Measurements from ENCODE around the gene MARK2.

DNA sequence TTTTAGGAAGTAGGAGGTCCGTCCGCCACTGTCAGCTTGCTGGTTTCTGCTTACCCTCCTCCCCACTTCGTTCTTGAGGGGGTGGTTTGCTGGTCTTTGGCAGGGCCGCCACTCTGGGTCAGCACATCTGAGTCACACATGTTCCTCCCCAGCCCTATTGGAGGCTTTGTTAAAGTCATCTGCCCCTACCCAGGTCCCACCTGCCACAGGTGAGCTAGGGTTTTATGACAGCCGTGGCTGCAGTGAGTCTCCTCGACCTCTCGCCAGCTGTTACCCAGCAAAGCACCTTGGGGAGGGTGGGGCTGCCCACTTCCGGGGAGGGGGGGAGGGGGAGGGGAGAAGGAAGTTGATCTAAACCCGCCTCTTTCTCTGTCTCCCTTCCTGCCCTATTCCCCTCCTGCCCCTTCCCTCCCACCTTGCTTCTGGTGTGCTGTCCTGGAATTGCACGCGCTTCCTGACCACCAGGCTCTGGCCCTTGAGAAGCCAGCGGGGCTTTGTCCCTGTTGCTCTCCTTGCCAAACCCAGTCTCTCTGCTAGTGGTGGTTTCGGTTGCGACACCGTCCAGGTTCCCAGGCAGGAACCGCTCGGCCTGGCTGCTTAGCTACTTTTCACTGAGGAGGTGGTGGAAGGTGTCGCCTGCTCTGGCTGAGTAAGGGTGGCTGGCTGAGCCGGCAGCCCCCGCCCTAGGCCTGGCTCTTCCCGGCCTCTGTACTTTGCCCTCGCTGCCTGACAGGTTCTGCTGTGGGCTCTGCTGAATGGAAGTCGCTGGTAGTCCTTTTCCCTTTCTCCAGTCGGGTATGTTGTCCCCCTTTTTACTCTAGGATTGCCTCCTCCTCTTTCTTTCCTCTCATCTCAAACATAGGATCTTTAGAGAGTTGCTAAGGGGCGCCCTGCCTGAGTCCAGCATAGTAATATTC is 49.5 kb downstream of the MARK2 start:
- TF ChIP-seq ZFP3 (CRISPR knock-in tag; IDR thresholded peaks at IDR 0.05): no peak
- no peak for TF ChIP-seq RARB (CRISPR knock-in tag; IDR thresholded peaks at IDR 0.05)
- TF ChIP-seq TCF4 (CRISPR knock-in tag; IDR thresholded peaks at IDR 0.05; ENCODE audit: borderline replicate concordance): no peak
